ENCODE data around the gene JCHAIN. TPM values are rescaled to one million over a fixed set of nuclear protein-coding genes. Genes with fewer than 3 reads are reported as not detected.

The JCHAIN gene
- total RNA-seq, 1 experiment from 2014 or later = not detected

DNA sequence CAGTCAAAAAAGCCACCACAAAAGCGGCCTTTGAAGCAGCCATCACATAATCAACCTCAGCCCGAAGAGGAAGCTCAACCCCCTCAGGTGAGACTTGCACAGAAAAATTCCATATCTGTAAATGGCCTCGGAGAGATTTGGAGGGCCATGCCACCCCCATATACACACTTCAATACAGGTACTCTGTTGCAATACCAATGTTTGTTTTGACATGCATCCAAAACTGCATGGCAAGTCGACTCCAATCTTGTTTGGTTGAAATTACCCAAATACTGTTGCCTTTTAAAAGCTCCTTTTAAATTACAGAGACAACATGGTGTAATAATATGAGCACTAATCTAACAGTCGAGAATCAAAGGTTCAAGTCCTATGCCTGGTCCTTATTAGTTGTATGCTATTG, 31.8 kb downstream of the JCHAIN start:
- DNase-seq (ENCODE audit: unreplicated experiment) = peak; percentile 50
- Mint-ChIP-seq H3K27me3 (ENCODE audit: insufficient read depth, unreplicated experiment) (no peaks in the 10 kb centered on the region), H3K9me3 (ENCODE audit: unreplicated experiment) (no peaks in the 10 kb centered on the region), H3K27ac (ENCODE audit: low read depth, unreplicated experiment) (no peak overlapping the region), H3K4me1 (ENCODE audit: insufficient read depth, unreplicated experiment) (no peaks in the 10 kb centered on the region), H3K36me3 (ENCODE audit: insufficient read depth, unreplicated experiment) (no peaks in the 10 kb centered on the region), H3K4me3 (ENCODE audit: unreplicated experiment) (no peak overlapping the region)
- ChIA-PET CTCF (interaction anchor here (0.5 to 0.7 kb wide), 3 partner anchors 10 to 463 kb away, joined by 3 to 5 read pairs (median 3); no protein-coding TSS in a partner anchor), POLR2A (no interaction called here)
- TF ChIP-seq CTCF (IDR thresholded peaks at IDR 0.05; ENCODE audit: unreplicated experiment) = no peak
- intact Hi-C loops (cut with micrococcal nuclease) = no loop called here
- BruUV-seq (replicated peaks) = no TSS peak

GRCh38 chr4:70632028-70632427, 34.3 kb downstream of the JCHAIN start:
- TF ChIP-seq CTCF (IDR thresholded peaks at IDR 0.05; ENCODE audit: unreplicated experiment) = no peak
- H3K4me3 Mint-ChIP-seq (ENCODE audit: unreplicated experiment) = no peak overlapping the region
- H3K9me3 Mint-ChIP-seq (ENCODE audit: unreplicated experiment) = no peaks in the 10 kb centered on the region
- H3K27me3 Mint-ChIP-seq (ENCODE audit: insufficient read depth, unreplicated experiment) = no peaks in the 10 kb centered on the region
- POLR2A ChIA-PET = no interaction called here
- DNase-seq (ENCODE audit: unreplicated experiment) = peak; percentile 40
- no peaks in the 10 kb centered on the region for H3K36me3 Mint-ChIP-seq (ENCODE audit: insufficient read depth, unreplicated experiment)
- CTCF ChIA-PET = interaction anchor here (0.6 to 1.7 kb wide), 2 partner anchors 20 to 252 kb away, joined by 3 to 4 read pairs; no protein-coding TSS in a partner anchor
- intact Hi-C loops (cut with micrococcal nuclease) = no loop called here
- no peak overlapping the region for H3K27ac Mint-ChIP-seq (ENCODE audit: low read depth, unreplicated experiment)
- no peaks in the 10 kb centered on the region for H3K4me1 Mint-ChIP-seq (ENCODE audit: insufficient read depth, unreplicated experiment)
- BruUV-seq (replicated peaks) = no TSS peak

DNA sequence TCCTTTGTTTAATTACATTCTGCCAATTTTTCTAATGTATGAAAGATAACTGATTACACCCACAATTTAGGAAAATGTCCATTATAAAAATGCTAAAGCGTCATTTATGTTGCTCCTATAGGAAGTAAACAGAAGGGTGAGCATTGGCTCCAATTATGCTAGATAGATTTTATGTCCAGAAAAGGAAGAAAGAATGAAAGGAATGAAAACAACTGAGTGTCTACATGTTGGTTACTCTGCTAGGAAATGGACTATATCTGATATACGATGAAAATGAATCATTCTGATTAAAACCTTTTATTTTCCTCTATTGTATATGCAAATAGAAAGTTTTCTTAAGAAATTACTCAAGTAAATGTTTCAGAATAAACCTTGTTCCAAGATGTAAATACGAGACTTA, 36.1 kb downstream of the JCHAIN start:
- intact Hi-C loops (cut with micrococcal nuclease) = no loop called here
- Mint-ChIP-seq H3K27ac (ENCODE audit: low read depth, unreplicated experiment) (no peak overlapping the region), H3K27me3 (ENCODE audit: insufficient read depth, unreplicated experiment) (no peaks in the 10 kb centered on the region), H3K36me3 (ENCODE audit: insufficient read depth, unreplicated experiment) (no peaks in the 10 kb centered on the region), H3K4me1 (ENCODE audit: insufficient read depth, unreplicated experiment) (no peaks in the 10 kb centered on the region), H3K4me3 (ENCODE audit: unreplicated experiment) (no peak overlapping the region), H3K9me3 (ENCODE audit: unreplicated experiment) (no peaks in the 10 kb centered on the region)
- no peak for TF ChIP-seq CTCF (IDR thresholded peaks at IDR 0.05; ENCODE audit: unreplicated experiment)
- no TSS peak for BruUV-seq (replicated peaks)
- ChIA-PET POLR2A (no interaction called here), CTCF (interaction anchor here (0.6 to 1.8 kb wide), 2 partner anchors 22 to 30 kb away, joined by 3 to 7 read pairs; no protein-coding TSS in a partner anchor)
- DNase-seq (ENCODE audit: unreplicated experiment) = no peak

- intact Hi-C loops (cut with micrococcal nuclease) = no loop called here
- Mint-ChIP-seq H3K27ac (ENCODE audit: low read depth, unreplicated experiment) (no peak overlapping the region), H3K9me3 (ENCODE audit: unreplicated experiment) (no peaks in the 10 kb centered on the region)
Observed at GRCh38 chr4:70629469-70630090, 36.7 kb downstream of the JCHAIN start.

More at GRCh38 chr4:70629469-70630090, 36.7 kb downstream of the JCHAIN start:
- H3K4me3 Mint-ChIP-seq (ENCODE audit: unreplicated experiment) = no peak overlapping the region
- CTCF ChIA-PET = interaction anchor here (0.6 to 1.8 kb wide), 2 partner anchors 22 to 30 kb away, joined by 3 to 7 read pairs; no protein-coding TSS in a partner anchor
- DNase-seq (ENCODE audit: unreplicated experiment) = no peak
- H3K27me3 Mint-ChIP-seq (ENCODE audit: insufficient read depth, unreplicated experiment) = no peaks in the 10 kb centered on the region
- no peak for TF ChIP-seq CTCF (IDR thresholded peaks at IDR 0.05; ENCODE audit: unreplicated experiment)
- POLR2A ChIA-PET = no interaction called here
- no peaks in the 10 kb centered on the region for H3K36me3 Mint-ChIP-seq (ENCODE audit: insufficient read depth, unreplicated experiment)
- BruUV-seq (replicated peaks) = no TSS peak
- no peaks in the 10 kb centered on the region for H3K4me1 Mint-ChIP-seq (ENCODE audit: insufficient read depth, unreplicated experiment)
